ENCODE results near the gene MAPRE3.

MAPRE3 gene

GRCh38 chr2:26964446-26965130 lies 5.8 kb upstream of the MAPRE3 start:
- no peak for DNase-seq (ENCODE audit: extremely low read depth, insufficient read length)
- peaks cover 2% of the 10 kb centered on the region for H3K27me3 ChIP-seq (replicated peaks; ENCODE audit: control insufficient read depth, insufficient read depth, low read length)
- no peak for TF ChIP-seq CTCF (IDR thresholded peaks at IDR 0.05; ENCODE audit: insufficient read depth, low read length, poor library complexity, severe bottlenecking)
- H3K36me3 ChIP-seq (ENCODE audit: control insufficient read depth, insufficient read depth, low read length): no peaks in the 10 kb centered on the region
- H3K4me3 ChIP-seq (replicated peaks; ENCODE audit: low read depth, low read length): no peak overlapping the region

GRCh38 chr2:26968001-26968400 lies 2.4 kb upstream of the MAPRE3 start:
- H3K4me3 ChIP-seq (replicated peaks; ENCODE audit: low read depth, low read length): no peak overlapping the region
- no peaks in the 10 kb centered on the region for H3K36me3 ChIP-seq (ENCODE audit: control insufficient read depth, insufficient read depth, low read length)
- no peaks in the 10 kb centered on the region; the same call in 1 of the 2 replicates for H3K27me3 ChIP-seq (replicated peaks; ENCODE audit: control insufficient read depth, insufficient read depth, low read length)
- no peak for TF ChIP-seq CTCF (IDR thresholded peaks at IDR 0.05; ENCODE audit: insufficient read depth, low read length, poor library complexity, severe bottlenecking)
- no peak for DNase-seq (ENCODE audit: extremely low read depth, insufficient read length)

GRCh38 chr2:26969077-26969844 lies 1.2 kb upstream of the MAPRE3 start:
- no peak for TF ChIP-seq CTCF (IDR thresholded peaks at IDR 0.05; ENCODE audit: insufficient read depth, low read length, poor library complexity, severe bottlenecking)
- no peaks in the 10 kb centered on the region for H3K36me3 ChIP-seq (ENCODE audit: control insufficient read depth, insufficient read depth, low read length)
- DNase-seq (ENCODE audit: extremely low read depth, insufficient read length): no peak
- H3K27me3 ChIP-seq (replicated peaks; ENCODE audit: control insufficient read depth, insufficient read depth, low read length): no peaks in the 10 kb centered on the region; the same call in 1 of the 2 replicates
- H3K4me3 ChIP-seq (replicated peaks; ENCODE audit: low read depth, low read length): no peak overlapping the region

GRCh38 chr2:26970928-26971627 lies 641 bp downstream of the MAPRE3 start:
- no peak for DNase-seq (ENCODE audit: extremely low read depth, insufficient read length)
- TF ChIP-seq CTCF (IDR thresholded peaks at IDR 0.05; ENCODE audit: insufficient read depth, low read length, poor library complexity, severe bottlenecking): no peak

GRCh38 chr2:26971911-26972786 lies 1.7 kb downstream of the MAPRE3 start:
- no peak for DNase-seq (ENCODE audit: extremely low read depth, insufficient read length)
- Histone ChIP-seq H3K4me3 (replicated peaks; ENCODE audit: low read depth, low read length) (no peak overlapping the region), H3K36me3 (ENCODE audit: control insufficient read depth, insufficient read depth, low read length) (no peaks in the 10 kb centered on the region), H3K27me3 (replicated peaks; ENCODE audit: control insufficient read depth, insufficient read depth, low read length) (no peaks in the 10 kb centered on the region; the same call in none of the 2 replicates)
- no peak for TF ChIP-seq CTCF (IDR thresholded peaks at IDR 0.05; ENCODE audit: insufficient read depth, low read length, poor library complexity, severe bottlenecking)

More at GRCh38 chr2:26970928-26971627, 641 bp downstream of the MAPRE3 start:
- peak overlapping the region; percentile 72 for H3K4me3 ChIP-seq (replicated peaks; ENCODE audit: low read depth, low read length)
- H3K27me3 ChIP-seq (replicated peaks; ENCODE audit: control insufficient read depth, insufficient read depth, low read length): no peaks in the 10 kb centered on the region; the same call in 1 of the 2 replicates
- no peaks in the 10 kb centered on the region for H3K36me3 ChIP-seq (ENCODE audit: control insufficient read depth, insufficient read depth, low read length)
